ENCODE measurements around the gene GPNMB.

GRCh38 chr7:23273141-23273599 is 26.6 kb downstream of the GPNMB start:
- TF ChIP-seq POLR2A (IDR thresholded peaks at IDR 0.05) (no peak), CTCF (IDR thresholded peaks at IDR 0.05) (peak; percentile 55 to 76 (median 70))

All from heart left ventricle (tissue), 13 donors.